ENCODE results near the gene YPEL1.
A peak's percentile ranks its signal among the peaks of the same experiment; 100 is the strongest.

YPEL1 gene

GRCh38 chr22:21660904-21661303 is 74.7 kb downstream of the YPEL1 start:
- ATAC-seq, result no peak
- no peak for DNase-seq
- Mint-ChIP-seq H3K27me3 (no peaks in the 10 kb centered on the region), H3K36me3 (ENCODE audit: low read depth) (peaks cover under 1% of the 10 kb centered on the region), H3K4me1 (peaks cover 24% of the 10 kb centered on the region), H3K9me3 (no peaks in the 10 kb centered on the region), H3K4me3 (no peak overlapping the region), H3K27ac (no peak overlapping the region)

- H3K36me3 Mint-ChIP-seq (ENCODE audit: low read depth), result no peaks in the 10 kb centered on the region
- H3K27ac Mint-ChIP-seq, result no peak overlapping the region
Measured at GRCh38 chr22:21659864-21660525, 75.6 kb downstream of the YPEL1 start.

GRCh38 chr22:21657360-21658032 is 78.1 kb downstream of the YPEL1 start:
- ATAC-seq, result peak; percentile 89
- no peaks in the 10 kb centered on the region for H3K27me3 Mint-ChIP-seq
- peaks cover 3% of the 10 kb centered on the region for H3K36me3 Mint-ChIP-seq (ENCODE audit: low read depth)
- peaks cover 16% of the 10 kb centered on the region for H3K4me1 Mint-ChIP-seq
- peak overlapping the region; percentile 39 for H3K27ac Mint-ChIP-seq
- DNase-seq, result peak; percentile 86
- no peaks in the 10 kb centered on the region for H3K9me3 Mint-ChIP-seq
- H3K4me3 Mint-ChIP-seq, result peak overlapping the region; percentile 79

More at GRCh38 chr22:21659864-21660525, 75.6 kb downstream of the YPEL1 start:
- no peak for ATAC-seq
- Mint-ChIP-seq H3K4me3 (no peak overlapping the region), H3K4me1 (peaks cover 17% of the 10 kb centered on the region), H3K27me3 (no peaks in the 10 kb centered on the region), H3K9me3 (no peaks in the 10 kb centered on the region)
- no peak for DNase-seq

GRCh38 chr22:21657020-21657359 is 78.6 kb downstream of the YPEL1 start:
- no peaks in the 10 kb centered on the region for H3K27me3 Mint-ChIP-seq
- H3K4me1 Mint-ChIP-seq, result peaks cover 16% of the 10 kb centered on the region
- DNase-seq (no peak), ATAC-seq (no peak)
- H3K9me3 Mint-ChIP-seq, result no peaks in the 10 kb centered on the region
- peak overlapping the region; percentile 48 for H3K4me3 Mint-ChIP-seq
- H3K27ac Mint-ChIP-seq, result peak overlapping the region; percentile 33
- H3K36me3 Mint-ChIP-seq (ENCODE audit: low read depth), result peaks cover 3% of the 10 kb centered on the region

- Mint-ChIP-seq H3K9me3 (no peaks in the 10 kb centered on the region), H3K36me3 (ENCODE audit: low read depth) (peaks cover 25% of the 10 kb centered on the region), H3K27ac (no peak overlapping the region), H3K4me1 (peaks cover 31% of the 10 kb centered on the region), H3K27me3 (no peaks in the 10 kb centered on the region), H3K4me3 (peak overlapping the region; percentile 88)
- peak; percentile 3 for ATAC-seq
- DNase-seq, result no peak
Measured at GRCh38 chr22:21652547-21653545, 82.7 kb downstream of the YPEL1 start.

GRCh38 chr22:21652010-21652546 is 83.5 kb downstream of the YPEL1 start:
- peaks cover 29% of the 10 kb centered on the region for H3K4me1 Mint-ChIP-seq
- no peaks in the 10 kb centered on the region for H3K27me3 Mint-ChIP-seq
- H3K27ac Mint-ChIP-seq, result peak overlapping the region; percentile 78
- ATAC-seq (peak; percentile 98), DNase-seq (peak; percentile 90)
- H3K36me3 Mint-ChIP-seq (ENCODE audit: low read depth), result peaks cover 28% of the 10 kb centered on the region
- peak overlapping the region; percentile 88 for H3K4me3 Mint-ChIP-seq
- no peaks in the 10 kb centered on the region for H3K9me3 Mint-ChIP-seq

GRCh38 chr22:21651521-21652009 is 84.0 kb downstream of the YPEL1 start:
- Mint-ChIP-seq H3K9me3 (no peaks in the 10 kb centered on the region), H3K27ac (peak overlapping the region; percentile 78), H3K4me1 (peaks cover 26% of the 10 kb centered on the region), H3K36me3 (ENCODE audit: low read depth) (peaks cover 33% of the 10 kb centered on the region), H3K27me3 (no peaks in the 10 kb centered on the region), H3K4me3 (peak overlapping the region; percentile 88)
- DNase-seq (no peak), ATAC-seq (peak; percentile 10)

GRCh38 chr22:21650823-21651520 is 84.6 kb downstream of the YPEL1 start:
- ATAC-seq (peak; percentile 10), DNase-seq (no peak)
- H3K4me3 Mint-ChIP-seq, result peak overlapping the region; percentile 88
- no peaks in the 10 kb centered on the region for H3K27me3 Mint-ChIP-seq
- no peaks in the 10 kb centered on the region for H3K9me3 Mint-ChIP-seq
- H3K4me1 Mint-ChIP-seq, result peaks cover 27% of the 10 kb centered on the region
- H3K27ac Mint-ChIP-seq, result peak overlapping the region; percentile 78
- peaks cover 39% of the 10 kb centered on the region for H3K36me3 Mint-ChIP-seq (ENCODE audit: low read depth)

GRCh38 chr22:21650280-21650679 is 85.3 kb downstream of the YPEL1 start:
- Mint-ChIP-seq H3K27me3 (no peaks in the 10 kb centered on the region), H3K4me3 (peak overlapping the region; percentile 21), H3K27ac (no peak overlapping the region), H3K36me3 (ENCODE audit: low read depth) (peaks cover 39% of the 10 kb centered on the region), H3K9me3 (no peaks in the 10 kb centered on the region), H3K4me1 (peaks cover 27% of the 10 kb centered on the region)
- ATAC-seq, result no peak
- no peak for DNase-seq
